GM20431 (cell line): Measurements from ENCODE around the gene NOCT.
"Not testable (repeated sequence)": the region's sequence is repeated elsewhere in the genome, so short reads cannot be mapped to it uniquely, and the experiment has no call there.

Experiments
- in situ Hi-C: fragments of 300-500 bp; cut with MseI, MboI; formaldehyde crosslinking; loops from one replicate; pipeline ENCODE4 v1.15.0; 2020; ENCODE audit warnings: low sequenced_read_pairs; ENCODE audit not compliant: unreplicated experiment

The NOCT gene

DNA sequence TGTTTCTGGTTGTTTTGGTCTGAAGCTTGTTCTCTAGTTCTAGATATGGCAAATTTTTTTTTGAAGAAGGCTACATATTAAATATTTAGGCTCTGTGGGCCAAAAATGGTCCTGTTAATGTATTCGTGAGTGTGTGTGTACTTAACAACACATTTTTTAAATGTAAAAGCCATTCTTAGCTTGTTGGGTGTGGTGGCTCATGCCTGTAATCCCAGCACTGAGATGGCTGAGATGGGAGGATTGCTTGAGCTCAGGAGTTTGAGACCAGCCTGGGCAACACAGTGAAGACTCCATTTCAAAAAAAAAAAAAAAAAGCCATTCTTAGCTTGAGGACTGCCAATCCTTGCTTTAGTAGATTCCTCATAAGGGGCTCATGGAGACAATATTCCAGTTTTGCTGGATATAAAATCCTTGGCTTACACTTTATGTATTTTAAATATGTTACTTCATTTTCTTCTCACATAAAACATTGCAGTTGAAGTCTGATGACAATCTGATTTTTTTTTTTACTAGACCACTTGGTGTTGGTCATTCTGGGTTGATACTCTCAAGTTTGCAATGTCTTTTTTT is 23.4 kb downstream of the NOCT start:
- in situ Hi-C loops, result no loop called here

DNA sequence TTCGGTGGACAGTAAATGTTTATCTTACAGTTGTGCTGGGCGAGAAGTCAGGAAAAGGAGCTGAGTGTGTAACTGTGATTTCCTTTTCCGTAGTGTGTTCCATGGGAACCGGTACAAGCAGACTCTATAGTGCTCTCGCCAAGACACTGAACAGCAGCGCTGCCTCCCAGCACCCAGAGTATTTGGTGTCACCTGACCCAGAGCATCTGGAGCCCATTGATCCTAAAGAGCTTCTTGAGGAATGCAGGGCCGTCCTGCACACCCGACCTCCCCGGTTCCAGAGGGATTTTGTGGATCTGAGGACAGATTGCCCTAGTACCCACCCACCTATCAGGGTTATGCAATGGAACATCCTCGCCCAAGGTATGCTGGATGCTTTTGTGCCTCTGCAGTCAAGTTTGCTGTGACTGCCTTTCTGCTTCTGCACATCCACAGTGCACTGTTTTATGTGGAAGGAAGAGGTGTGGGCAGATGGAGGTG is 27.4 kb downstream of the NOCT start:
- in situ Hi-C loops, result no loop called here

DNA sequence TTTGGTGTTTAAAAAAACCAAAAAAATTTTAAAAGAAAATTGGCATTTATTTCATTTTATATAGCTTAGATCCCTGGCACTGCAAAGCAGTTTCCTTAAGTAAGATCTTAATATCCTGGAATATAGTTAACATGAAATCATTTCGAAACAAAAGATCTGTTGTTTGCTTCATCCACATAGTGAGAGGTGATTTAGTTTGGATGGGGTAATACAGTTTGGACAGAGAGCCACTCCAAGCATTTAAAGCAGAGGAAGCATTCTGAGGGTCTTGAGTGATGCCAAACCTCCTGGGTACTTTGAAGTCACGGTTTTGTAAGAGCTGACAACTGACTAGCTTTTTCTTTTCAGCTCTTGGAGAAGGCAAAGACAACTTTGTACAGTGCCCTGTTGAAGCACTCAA is 28.7 kb downstream of the NOCT start:
- in situ Hi-C loops, result no loop called here

GRCh38 chr4:139048026-139048425 is 32.4 kb downstream of the NOCT start:
- in situ Hi-C loops, result no loop called here

- in situ Hi-C loops, result no loop called here
Observed at GRCh38 chr4:139050446-139050845, 34.9 kb downstream of the NOCT start.

DNA sequence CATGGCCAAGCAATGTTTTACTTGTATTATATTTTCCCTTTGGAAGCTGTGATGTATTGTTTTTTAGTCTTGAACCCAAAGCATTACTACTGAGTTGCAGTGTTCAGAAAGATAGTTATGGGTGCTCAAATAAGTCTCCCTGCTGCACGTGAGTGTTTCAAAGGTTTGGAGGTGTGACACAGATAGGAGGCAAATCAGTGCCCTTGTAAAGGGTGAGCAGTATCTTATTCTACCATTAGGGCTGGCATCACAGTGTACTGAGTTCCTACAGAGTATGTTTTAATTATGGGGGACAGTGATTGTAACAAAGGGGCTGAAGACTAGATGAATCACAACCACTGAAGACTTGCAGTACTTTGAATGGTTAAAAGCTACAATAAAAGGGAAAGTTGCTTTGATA is 38.3 kb downstream of the NOCT start:
- in situ Hi-C loops, result no loop called here

- in situ Hi-C loops, result no loop called here
Observed at GRCh38 chr4:139054791-139055505, 39.4 kb downstream of the NOCT start.

DNA sequence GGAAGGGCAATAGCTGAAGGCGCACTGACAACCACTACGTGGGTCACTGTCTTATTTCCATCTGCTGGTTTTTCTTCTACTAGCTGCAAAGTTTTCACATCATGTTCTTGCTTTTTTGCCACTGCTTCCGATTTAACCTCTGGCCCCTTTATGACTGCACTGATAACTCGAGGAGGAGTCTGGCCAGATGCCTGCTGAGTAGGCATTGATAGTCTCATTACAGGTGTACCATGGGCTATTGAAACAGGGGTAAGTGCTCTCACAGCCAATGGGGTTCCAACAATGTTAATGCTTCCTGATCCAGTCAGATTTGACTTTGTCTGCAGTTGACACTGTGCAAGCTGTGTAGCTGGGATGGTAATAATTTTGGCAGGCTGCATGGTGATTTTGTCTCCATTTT is 43.4 kb downstream of the NOCT start:
- in situ Hi-C loops, result not testable (repeated sequence)

- in situ Hi-C loops, result no loop called here
Observed at GRCh38 chr4:139060591-139060990, 45.0 kb downstream of the NOCT start.

- in situ Hi-C loops, result no loop called here
Observed at GRCh38 chr4:139076016-139076744, 60.6 kb downstream of the NOCT start.

DNA sequence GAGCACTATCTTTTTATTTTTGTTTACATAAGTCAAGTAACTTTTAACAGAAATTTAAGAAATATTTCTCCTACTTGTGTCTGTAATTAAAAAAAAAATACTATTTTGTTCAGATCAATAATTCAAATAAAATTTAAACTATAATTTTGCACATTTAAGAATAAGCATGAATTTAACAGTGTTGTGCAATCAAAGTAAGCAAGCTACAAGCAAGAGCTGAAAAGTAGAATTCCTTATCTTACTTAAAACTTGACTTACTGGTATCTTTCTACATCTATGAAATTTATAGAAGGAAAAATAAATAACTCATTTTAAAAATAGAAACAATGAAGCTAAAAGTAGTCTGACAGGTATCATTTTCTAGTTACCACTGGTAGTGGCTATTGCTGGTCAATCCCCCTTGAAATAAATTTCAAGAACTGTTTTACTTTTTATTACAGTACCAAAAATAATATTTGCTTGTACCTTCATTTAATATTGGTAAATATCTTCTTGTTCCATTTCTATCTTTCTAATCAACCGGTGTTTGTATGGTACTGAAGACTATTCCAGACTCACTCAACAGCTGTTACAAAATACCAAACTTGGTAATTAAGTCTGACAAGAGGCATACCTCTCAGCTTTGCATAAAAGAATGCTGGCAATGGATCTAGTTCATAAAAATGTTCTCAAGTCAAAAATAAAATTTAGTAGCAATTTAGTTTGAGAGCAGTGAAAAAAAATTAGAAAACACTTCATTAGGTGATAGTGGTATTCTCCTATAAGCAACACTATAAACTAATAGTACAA is 62.2 kb downstream of the NOCT start:
- in situ Hi-C loops, result no loop called here

DNA sequence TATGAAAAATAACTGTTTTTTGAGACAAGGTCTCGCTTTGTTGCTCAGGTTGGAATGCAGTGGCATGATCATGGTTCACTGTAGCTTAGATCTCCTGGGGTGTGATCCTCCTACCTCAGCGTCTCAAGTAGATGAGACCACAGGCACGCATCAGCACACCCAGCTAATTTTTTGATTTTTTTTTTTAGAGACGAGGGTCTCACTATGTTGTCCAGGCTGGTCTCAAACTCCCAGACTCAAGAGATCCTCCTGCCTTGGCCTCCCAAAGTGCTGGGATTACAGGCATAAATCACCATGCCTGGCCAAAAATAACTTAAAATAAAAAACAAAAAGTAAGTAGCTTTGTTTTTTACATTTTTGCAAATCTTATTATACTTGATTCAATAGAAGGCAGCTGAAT is 63.3 kb downstream of the NOCT start:
- in situ Hi-C loops, result no loop called here

DNA sequence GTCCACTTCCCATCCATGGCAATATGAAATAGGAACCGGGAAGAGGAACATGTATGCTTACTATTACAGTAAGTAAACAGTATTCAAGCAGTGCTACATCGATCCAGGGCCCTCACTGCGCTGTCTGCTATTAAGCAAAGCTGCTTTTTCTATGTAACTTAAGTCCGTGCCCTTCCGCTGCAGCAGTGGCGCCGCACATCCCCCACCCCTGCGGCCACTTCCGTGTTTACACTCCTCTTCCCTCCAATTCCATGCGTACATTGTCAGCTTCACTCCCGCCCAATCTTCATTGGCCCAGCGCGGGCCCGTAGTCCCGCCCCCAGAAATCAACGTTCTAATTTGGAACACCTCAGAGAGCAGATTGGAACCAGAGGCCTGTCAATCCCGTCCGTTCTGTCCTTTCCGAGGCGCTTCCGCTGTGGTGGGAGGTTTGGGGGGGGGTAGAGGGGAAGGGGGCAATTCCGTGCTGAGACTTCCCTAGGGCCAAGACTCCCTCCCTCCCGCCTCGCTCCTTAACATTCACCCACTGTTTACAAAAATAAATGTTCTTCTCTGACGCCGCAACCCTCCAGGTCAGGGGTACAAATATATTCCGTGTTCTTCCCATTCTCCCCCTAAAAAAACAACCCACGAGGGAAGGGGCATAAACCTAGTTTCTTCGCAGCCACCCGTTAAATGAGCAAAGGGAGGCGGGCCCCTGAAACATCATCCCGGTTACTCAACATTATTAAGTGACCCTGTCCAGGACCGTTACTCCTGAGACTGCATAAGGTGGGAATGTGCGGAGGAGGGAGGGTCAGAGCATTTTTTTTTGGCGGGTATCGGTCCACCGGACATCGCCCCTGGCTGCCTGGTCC is 67.4 kb downstream of the NOCT start:
- in situ Hi-C loops, result no loop called here

DNA sequence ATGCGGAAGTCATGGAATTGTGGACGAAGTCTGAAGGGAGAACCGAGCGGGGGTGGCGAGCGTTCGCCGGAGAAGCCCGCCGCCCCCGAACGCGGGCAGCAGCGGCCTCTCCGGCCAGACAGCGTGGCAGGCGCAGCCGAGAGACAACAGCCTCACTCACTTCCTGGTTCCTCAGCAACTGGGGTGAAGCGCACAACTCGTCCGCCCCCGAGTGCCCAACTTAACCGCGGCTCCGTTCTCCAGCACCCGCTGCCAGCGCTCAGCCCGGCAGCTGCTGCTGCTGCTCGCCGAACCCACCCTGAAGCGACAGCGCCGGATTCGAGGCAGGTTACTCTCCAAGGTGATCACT is 68.0 kb downstream of the NOCT start:
- in situ Hi-C loops, result no loop called here

GRCh38 chr4:139083956-139084803 is 68.6 kb downstream of the NOCT start:
- in situ Hi-C loops, result no loop called here

- in situ Hi-C loops, result no loop called here
Observed at GRCh38 chr4:139084804-139085093, 69.2 kb downstream of the NOCT start.

GRCh38 chr4:139085141-139085540 is 69.6 kb downstream of the NOCT start:
- in situ Hi-C loops, result no loop called here

GRCh38 chr4:139092271-139092670 is 76.7 kb downstream of the NOCT start:
- in situ Hi-C loops, result no loop called here
